GM12875 (cell line): ENCODE results near the gene HPCAL4.

Experiments used
- H3K4me3 ChIP-seq: one replicate; pipeline ENCODE4 v1.5.1; 2011; ENCODE audit warnings: low read depth, low read length, control low read depth
- TF ChIP-seq, protein P1 (sequence below): IDR thresholded peaks from 2 replicates; pipeline ENCODE4 v1.5.1; 2011; ENCODE audit warnings: low read depth, mild to moderate bottlenecking, control low read depth, inconsistent platforms, low read length, moderate library complexity, borderline replicate concordance; ENCODE audit not compliant: insufficient read depth

Gene HPCAL4

DNA sequence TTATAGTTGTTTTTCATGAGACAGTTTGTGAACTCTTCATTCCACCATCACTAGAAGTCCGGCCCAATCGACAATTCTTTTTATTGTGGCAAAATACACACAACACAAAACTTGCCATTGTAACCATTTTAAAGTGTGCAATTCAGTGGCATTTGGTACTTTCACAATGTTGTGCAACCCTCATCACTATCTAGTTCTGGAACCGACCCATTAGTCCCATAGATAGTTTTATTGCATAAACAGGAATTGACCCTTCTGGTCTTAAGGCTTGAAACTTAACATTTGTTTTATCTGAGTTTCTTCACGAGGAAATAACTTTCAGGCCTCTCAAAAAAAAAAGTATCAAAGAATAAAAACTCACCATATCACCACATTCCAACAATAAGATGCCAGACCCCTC is 38.6 kb upstream of the HPCAL4 start:
- TF ChIP-seq, protein P1, sequence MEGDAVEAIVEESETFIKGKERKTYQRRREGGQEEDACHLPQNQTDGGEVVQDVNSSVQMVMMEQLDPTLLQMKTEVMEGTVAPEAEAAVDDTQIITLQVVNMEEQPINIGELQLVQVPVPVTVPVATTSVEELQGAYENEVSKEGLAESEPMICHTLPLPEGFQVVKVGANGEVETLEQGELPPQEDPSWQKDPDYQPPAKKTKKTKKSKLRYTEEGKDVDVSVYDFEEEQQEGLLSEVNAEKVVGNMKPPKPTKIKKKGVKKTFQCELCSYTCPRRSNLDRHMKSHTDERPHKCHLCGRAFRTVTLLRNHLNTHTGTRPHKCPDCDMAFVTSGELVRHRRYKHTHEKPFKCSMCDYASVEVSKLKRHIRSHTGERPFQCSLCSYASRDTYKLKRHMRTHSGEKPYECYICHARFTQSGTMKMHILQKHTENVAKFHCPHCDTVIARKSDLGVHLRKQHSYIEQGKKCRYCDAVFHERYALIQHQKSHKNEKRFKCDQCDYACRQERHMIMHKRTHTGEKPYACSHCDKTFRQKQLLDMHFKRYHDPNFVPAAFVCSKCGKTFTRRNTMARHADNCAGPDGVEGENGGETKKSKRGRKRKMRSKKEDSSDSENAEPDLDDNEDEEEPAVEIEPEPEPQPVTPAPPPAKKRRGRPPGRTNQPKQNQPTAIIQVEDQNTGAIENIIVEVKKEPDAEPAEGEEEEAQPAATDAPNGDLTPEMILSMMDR: no peak
- H3K4me3 ChIP-seq: no peak overlapping the region

DNA sequence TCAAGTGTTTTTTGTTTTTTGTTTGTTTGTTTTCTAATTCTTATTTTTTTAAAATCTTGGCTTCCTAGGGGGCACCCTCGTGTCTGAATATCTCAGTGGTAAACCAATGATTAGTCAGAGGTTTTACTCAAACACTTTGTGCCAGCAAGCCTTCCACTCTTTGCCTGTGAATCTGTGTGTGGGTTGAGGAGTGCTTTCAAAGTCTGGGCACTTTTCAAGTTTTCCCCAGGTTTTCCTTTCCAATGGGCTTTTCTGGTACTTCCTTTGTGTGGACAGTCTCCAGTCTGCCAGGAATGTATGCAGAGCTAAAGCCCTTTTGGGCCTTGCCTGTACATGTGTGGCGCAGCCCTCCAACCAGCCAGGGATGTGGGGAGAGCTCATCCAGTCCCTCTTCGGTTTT is 37.8 kb upstream of the HPCAL4 start:
- no peak overlapping the region for H3K4me3 ChIP-seq
- TF ChIP-seq, protein P1: no peak

DNA sequence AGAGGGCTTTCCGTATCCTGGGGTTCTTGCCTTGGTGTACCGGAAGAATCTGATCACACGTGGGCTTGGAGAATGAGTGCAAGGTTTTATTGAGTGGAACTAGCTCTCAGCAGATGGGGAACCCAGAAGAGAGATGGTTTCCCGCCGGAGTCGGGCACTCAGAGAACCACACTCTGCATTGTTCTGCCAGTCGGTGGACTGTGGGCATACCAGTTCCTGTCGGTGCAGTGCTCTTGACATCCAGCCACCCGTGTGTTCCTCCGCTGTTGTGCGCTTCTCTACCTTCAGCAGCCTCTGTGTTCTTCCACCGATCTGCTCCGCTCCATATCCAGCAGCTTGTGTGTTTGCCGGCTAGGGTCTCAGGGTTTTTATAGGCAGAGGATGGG is 36.7 kb upstream of the HPCAL4 start:
- TF ChIP-seq, protein P1: no peak
- H3K4me3 ChIP-seq: no peak overlapping the region

DNA sequence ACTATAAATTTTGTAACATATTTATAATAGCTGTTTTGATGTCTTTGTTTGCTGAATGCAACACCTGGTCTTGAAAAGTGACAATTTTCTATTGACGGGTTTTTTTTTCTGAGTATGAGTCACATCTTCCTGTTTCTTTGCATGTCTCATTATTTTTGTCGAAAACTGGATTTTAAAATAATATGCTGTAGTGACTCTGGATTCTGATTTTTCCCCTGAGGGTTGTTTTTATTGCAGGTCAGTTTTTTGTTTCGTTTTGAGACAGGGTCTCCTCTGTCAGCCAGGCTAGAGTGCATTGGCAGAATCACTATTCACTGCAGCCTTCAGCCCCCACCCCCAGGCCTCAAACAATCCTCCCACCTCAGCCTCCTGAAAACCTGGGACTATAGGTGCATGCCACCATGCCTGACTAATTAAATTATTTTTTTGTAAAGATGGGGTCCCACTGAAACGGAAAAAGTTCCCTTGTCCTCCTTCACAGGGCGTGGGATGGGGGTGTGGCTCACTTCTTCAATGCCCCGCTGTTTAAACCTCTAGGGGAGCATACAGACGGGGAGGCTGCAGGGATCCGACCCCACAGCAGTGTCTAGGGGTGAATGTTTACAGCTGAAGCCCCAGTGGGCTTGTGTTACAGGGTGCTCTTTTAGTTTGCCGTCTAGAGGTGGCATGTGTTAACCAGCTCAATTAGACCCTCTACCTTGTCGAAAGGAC is 36.1 kb upstream of the HPCAL4 start:
- TF ChIP-seq, protein P1: no peak
- H3K4me3 ChIP-seq: no peak overlapping the region

DNA sequence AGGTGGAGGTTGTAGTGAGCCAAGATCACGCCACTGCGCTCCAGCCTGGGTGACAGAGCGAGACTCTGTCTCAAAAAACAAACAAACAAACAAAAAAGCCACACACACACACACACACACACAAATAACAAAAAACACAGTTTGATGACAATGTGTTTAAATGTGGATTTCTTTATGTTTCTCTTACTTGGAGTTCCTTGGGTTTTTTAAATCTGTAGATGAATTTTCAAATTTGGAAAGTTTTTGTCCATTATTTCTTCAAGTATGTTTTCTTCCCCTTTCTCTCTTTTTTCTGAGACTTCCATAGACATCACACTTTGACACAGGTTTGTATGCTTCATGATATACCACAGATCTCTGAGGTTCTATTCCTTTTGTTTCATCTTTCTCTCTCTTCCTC is 35.4 kb upstream of the HPCAL4 start:
- TF ChIP-seq, protein P1: no peak
- H3K4me3 ChIP-seq: no peak overlapping the region

DNA sequence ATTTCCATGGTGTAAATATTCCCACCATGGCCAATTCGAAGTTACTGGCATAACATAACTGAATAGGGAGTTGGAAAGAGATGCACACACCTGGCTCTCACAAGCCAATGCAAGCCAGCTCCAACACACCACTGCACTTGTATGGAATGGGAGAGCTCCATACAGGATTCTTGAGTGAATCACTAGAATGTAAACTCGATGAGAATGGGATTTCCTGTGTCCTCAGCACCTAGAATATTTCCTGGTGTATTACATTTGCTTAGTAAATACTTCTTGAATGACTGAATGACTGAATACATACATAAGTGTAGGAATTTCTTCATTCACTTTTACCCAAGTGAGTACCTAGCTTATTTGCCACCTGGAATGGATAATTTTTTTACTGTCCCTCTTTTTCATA is 31.3 kb upstream of the HPCAL4 start:
- TF ChIP-seq, protein P1: no peak
- no peak overlapping the region for H3K4me3 ChIP-seq

DNA sequence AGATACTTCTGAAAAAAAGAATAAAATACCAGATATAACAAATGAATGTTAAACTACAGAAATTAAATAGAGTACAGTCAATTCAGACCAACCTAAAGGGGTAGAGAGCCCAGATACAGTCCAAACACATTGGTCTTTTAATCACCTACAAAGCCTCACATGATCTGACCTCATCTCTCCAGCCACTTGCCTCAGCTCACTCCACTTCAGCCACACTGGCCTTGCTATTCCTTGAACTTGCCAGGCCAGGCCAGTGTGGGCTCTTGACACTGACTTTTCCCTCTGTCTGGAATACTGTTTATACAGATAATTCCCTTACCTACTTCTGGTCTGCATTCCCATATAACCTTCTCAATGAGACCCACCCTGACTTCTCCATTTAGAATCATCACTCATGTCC is 30.4 kb upstream of the HPCAL4 start:
- no peak overlapping the region for H3K4me3 ChIP-seq
- TF ChIP-seq, protein P1: no peak
